Kidney (tissue), 14 donors: Measurements from ENCODE around the gene FAU. TPM values are rescaled to one million over a fixed set of nuclear protein-coding genes. Genes with fewer than 3 reads are reported as not detected.

Experiments used
- DNase-seq, 5 donors: peaks; one replicate each; pipeline ENCODE4 v3.0.0-alpha.2; 2013 to 2020
- FAIRE-seq: peaks from 2 replicates; lab custom pipeline; 2012; peaks lifted over from hg19 to GRCh38; lab: Jason Lieb, UNC
- H3K27ac ChIP-seq, 2 donors: one replicate each; pipeline ENCODE4 v1.7.0; 2013; ENCODE audit warnings: low read depth in 2 of 2, low read length in 2 of 2, inconsistent platforms in 1 of 2
- H3K27me3 ChIP-seq: one replicate; pipeline ENCODE4 v1.7.1; 2013; ENCODE audit warnings: low read length, inconsistent platforms; ENCODE audit not compliant: control insufficient read depth, insufficient read depth
- H3K36me3 ChIP-seq, 3 donors: one replicate each; pipeline versions ENCODE4 v1.7.0 to v1.7.1; 2013; ENCODE audit warnings: low read length in 3 of 3, control low read depth in 1 of 3, inconsistent platforms in 1 of 3; ENCODE audit not compliant: insufficient read depth in 3 of 3, control insufficient read depth in 2 of 3
- H3K4me1 ChIP-seq, 3 donors: one replicate each; pipeline versions ENCODE4 v1.7.0 to v1.7.1; 2013; ENCODE audit warnings: low read length in 3 of 3, inconsistent platforms in 1 of 3, low read depth in 1 of 3; ENCODE audit not compliant: control insufficient read depth in 2 of 3, insufficient read depth in 2 of 3
- H3K4me3 ChIP-seq, 3 donors: one replicate each; pipeline versions ENCODE4 v1.7.0 to v1.8.1; 2013; ENCODE audit warnings: low read length in 3 of 3, control low read depth in 1 of 3, inconsistent platforms in 1 of 3
- H3K9ac ChIP-seq, 3 donors: one replicate each; pipeline versions ENCODE4 v1.7.0 to v1.7.1; 2013; ENCODE audit warnings: low read length in 3 of 3, control low read depth in 1 of 3, inconsistent platforms in 1 of 3
- H3K9me3 ChIP-seq, 3 donors: one replicate each; pipeline versions ENCODE4 v1.7.0 to v1.7.1; 2013; ENCODE audit warnings: low read length in 3 of 3, control low read depth in 1 of 3, inconsistent platforms in 1 of 3; ENCODE audit not compliant: control insufficient read depth in 2 of 3, insufficient read depth in 1 of 3
- intact Hi-C: fragments of 100-400 bp; cut with DNase I; formaldehyde crosslinking; loops from one replicate; pipeline ENCODE4 v1.11.1; 2022
- polyA plus RNA-seq: library from polyadenylated mRNA; stranded (reverse); fragments of 350-450 nt; fragmentation: Illumina TruSeq; extraction: RNeasy Lipid Tissue Mini Kit (QIAGEN cat#74804); gene quantifications from one replicate; pipeline ENCODE4 v1.2.3, GENCODE V29; 2014; ENCODE audit warnings: low read depth, low replicate concordance; ENCODE audit not compliant: insufficient read depth
- total RNA-seq: library from RNA; stranded (reverse); fragmentation: NEBNext Ultra II Directional; extraction: Animal tissue kit (Norgen Biotek cat#: 25700); gene quantifications from one replicate; pipeline ENCODE4 v1.2.1, GENCODE V29; 2021
- TF ChIP-seq, protein P1 (sequence below): IDR thresholded peaks from 3 replicates; pipeline ENCODE4 v1.5.1; 2012; ENCODE audit warnings: mild to moderate bottlenecking, moderate library complexity, borderline replicate concordance; ENCODE audit not compliant: insufficient read depth; ENCODE audit errors: extremely low read depth
- donor health status: control.
- donor health status: control.
- donor health status: control.
- donor health status: control.
- donor health status: control.
- donor health status: DM: yes; HTN: yes; CAD: no.
- donor health status: Normal renal cell carcinoma (clear cell type).

FAU gene
- total and polyA plus RNA-seq, 2 donors from 2014 or later: 794 to 927 TPM

DNA sequence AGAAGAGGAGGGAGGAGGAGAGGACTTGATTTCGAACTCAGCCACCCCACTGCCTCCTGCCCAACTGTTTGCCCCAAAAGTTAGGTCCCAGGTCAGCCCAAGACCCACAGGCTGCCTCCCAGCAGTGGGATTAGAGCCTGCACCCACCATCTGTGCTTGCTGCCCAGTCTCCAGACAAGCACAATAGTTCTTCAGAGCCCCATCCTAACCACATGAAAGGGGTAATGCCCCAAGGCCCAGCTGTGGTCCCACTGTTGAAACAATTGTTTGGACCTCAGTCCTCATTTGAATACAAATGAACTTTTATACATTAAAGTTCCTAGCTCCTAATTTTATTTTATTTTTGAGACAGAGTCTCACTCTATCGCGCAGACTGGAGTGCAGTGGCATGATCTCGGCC is 31.3 kb downstream of the FAU start:
- Histone ChIP-seq H3K27ac (no peak overlapping the region), H3K4me3 (no peak overlapping the region), H3K36me3 (peaks cover 4 to 28% (median 9%) of the 10 kb centered on the region in 3 donors), H3K4me1 (peaks cover 0 to 4% (median 0%) of the 10 kb centered on the region in 3 donors), H3K27me3 (no peaks in the 10 kb centered on the region), H3K9me3 (no peaks in the 10 kb centered on the region), H3K9ac (no peak overlapping the region)
- FAIRE-seq (no peak), DNase-seq (no peak)
- intact Hi-C loops: no loop called here
- TF ChIP-seq, protein P1, sequence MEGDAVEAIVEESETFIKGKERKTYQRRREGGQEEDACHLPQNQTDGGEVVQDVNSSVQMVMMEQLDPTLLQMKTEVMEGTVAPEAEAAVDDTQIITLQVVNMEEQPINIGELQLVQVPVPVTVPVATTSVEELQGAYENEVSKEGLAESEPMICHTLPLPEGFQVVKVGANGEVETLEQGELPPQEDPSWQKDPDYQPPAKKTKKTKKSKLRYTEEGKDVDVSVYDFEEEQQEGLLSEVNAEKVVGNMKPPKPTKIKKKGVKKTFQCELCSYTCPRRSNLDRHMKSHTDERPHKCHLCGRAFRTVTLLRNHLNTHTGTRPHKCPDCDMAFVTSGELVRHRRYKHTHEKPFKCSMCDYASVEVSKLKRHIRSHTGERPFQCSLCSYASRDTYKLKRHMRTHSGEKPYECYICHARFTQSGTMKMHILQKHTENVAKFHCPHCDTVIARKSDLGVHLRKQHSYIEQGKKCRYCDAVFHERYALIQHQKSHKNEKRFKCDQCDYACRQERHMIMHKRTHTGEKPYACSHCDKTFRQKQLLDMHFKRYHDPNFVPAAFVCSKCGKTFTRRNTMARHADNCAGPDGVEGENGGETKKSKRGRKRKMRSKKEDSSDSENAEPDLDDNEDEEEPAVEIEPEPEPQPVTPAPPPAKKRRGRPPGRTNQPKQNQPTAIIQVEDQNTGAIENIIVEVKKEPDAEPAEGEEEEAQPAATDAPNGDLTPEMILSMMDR: no peak

DNA sequence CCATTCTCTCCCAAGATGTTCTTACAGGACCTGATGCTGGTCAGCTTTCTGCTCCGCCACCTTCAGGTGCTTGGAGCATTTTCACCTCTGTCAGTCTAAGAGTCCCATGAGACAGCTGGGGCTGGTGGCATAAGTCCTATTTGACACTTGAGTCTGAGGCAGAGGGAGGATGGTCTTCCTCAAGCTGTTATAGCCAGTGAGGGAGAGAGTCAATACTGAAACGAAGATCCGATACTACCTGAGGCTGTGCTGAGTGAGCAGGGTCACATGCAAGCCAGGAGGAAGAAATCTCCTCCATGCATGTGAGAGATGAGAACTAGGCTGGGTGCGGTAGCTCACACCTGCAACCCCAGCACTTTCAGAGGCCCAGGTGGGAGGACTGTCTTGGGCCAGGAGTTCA is 32.3 kb downstream of the FAU start:
- H3K36me3 ChIP-seq: peaks cover 8 to 31% (median 12%) of the 10 kb centered on the region in 3 donors
- H3K9ac ChIP-seq: no peak overlapping the region
- H3K9me3 ChIP-seq: no peaks in the 10 kb centered on the region
- intact Hi-C loops: no loop called here
- no peak overlapping the region for H3K27ac ChIP-seq
- H3K4me3 ChIP-seq: no peak overlapping the region
- H3K4me1 ChIP-seq: peaks cover 0 to 11% (median 4%) of the 10 kb centered on the region in 3 donors
- TF ChIP-seq, protein P1: no peak
- DNase-seq (no peak), FAIRE-seq (no peak)
- H3K27me3 ChIP-seq: no peaks in the 10 kb centered on the region

DNA sequence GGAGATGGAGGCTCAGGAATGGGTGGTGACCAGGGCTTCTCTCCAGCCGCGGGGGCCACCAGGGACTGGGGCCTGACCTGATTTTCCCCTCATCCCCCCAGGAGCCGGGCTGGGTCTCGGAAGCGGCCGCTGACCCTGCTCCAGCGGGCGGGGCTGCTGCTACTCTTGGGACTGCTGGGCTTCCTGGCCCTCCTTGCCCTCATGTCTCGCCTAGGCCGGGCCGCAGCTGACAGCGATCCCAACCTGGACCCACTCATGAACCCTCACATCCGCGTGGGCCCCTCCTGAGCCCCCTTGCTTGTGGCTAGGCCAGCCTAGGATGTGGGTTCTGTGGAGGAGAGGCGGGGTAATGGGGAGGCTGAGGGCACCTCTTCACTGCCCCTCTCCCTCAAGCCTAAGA is 34.1 kb downstream of the FAU start:
- FAIRE-seq: no peak
- no peak for DNase-seq
- Histone ChIP-seq H3K27ac (no peak overlapping the region), H3K27me3 (no peaks in the 10 kb centered on the region), H3K36me3 (peaks cover 8 to 31% (median 12%) of the 10 kb centered on the region in 3 donors), H3K9ac (no peak overlapping the region), H3K9me3 (no peaks in the 10 kb centered on the region), H3K4me1 (peaks cover 0 to 18% (median 9%) of the 10 kb centered on the region in 3 donors), H3K4me3 (no peak overlapping the region)
- intact Hi-C loops: no loop called here
- TF ChIP-seq, protein P1: no peak

DNA sequence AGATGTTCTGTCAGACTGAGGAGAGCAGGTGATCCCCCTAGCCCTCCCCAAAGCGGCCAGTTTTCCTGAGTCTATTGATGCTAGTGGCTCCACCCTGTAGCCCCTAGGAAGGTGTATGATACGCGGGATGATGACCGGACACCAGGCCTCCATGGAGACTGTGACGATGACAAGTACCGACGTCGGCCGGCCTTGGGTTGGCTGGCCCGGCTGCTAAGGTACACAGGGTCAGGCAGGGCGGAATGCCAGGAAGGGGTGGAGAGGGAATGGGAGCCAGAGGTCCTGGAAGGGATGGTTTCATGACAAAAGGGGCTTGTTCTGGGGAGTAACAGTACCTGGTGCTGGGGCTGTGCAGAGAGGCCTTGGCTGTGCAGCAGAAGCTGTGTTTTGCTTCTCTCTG is 34.7 kb downstream of the FAU start:
- H3K27ac ChIP-seq: no peak overlapping the region
- DNase-seq (no peak), FAIRE-seq (no peak)
- no peak overlapping the region for H3K9ac ChIP-seq
- H3K9me3 ChIP-seq: no peaks in the 10 kb centered on the region
- TF ChIP-seq, protein P1: no peak
- no peaks in the 10 kb centered on the region for H3K27me3 ChIP-seq
- H3K4me3 ChIP-seq: no peak overlapping the region
- intact Hi-C loops: no loop called here
- peaks cover 0 to 18% (median 9%) of the 10 kb centered on the region in 3 donors for H3K4me1 ChIP-seq
- peaks cover 8 to 31% (median 12%) of the 10 kb centered on the region in 3 donors for H3K36me3 ChIP-seq
